HepG2 (cell line): Measurements from ENCODE around the gene RAD21L1. TPM values are rescaled to one million over a fixed set of nuclear protein-coding genes. Genes with fewer than 3 reads are reported as not detected.

Experiments used
- NFIC ChIP-seq: IDR thresholded peaks from 2 replicates; pipeline ENCODE4 v1.6.1; 2012; ENCODE audit warnings: mild to moderate bottlenecking, low read length, inconsistent platforms
- ZMYM4 ChIP-seq: sonication (generic); formaldehyde crosslinking; IDR thresholded peaks from 2 replicates; pipeline ENCODE4 v1.8.1; 2023; ENCODE audit warnings: mild to moderate bottlenecking, missing genetic modification reagents
- polyA plus RNA-seq, 8 experiments: library from polyadenylated mRNA; depleted of rRNA in 3 of 8; stranded (reverse) in 7 of 8; unstranded in 1 of 8; fragments of >200 nt; fragmentation: Illumina TruSeq in 4 of 8; extraction: Trizol in 4 of 8; gene quantifications; 2 replicates each; pipeline versions ENCODE4 v1.2.1 to v1.2.3, GENCODE V29; 2011 to 2016; ENCODE audit warnings: low read depth in 4 of 8, missing spikeins in 1 of 8, mixed read lengths in 1 of 8; ENCODE audit not compliant: insufficient read depth in 1 of 8
- total RNA-seq, 5 experiments: library from RNA; depleted of rRNA; stranded (reverse); fragments of >200 nt; fragmentation: Illumina TruSeq; extraction: Trizol; gene quantifications; 2 replicates each; pipeline ENCODE4 v1.2.3, GENCODE V29; 2016; ENCODE audit warnings: low read depth in 1 of 5
- TF ChIP-seq, protein P1 (sequence below): sonication (generic); formaldehyde crosslinking; conservative IDR thresholded peaks from 2 replicates; pipeline ENCODE4 v1.8.1; 2023; ENCODE audit warnings: missing genetic modification reagents
- TF ChIP-seq, protein P2 (sequence below): IDR thresholded peaks from 2 replicates; pipeline ENCODE4 v1.4.0; 2020; ENCODE audit warnings: mild to moderate bottlenecking, missing genetic modification reagents
- TF ChIP-seq, protein P3 (sequence below): sonication (generic); formaldehyde crosslinking; IDR thresholded peaks from 2 replicates; pipeline ENCODE4 v1.5.0; 2020; ENCODE audit warnings: mild to moderate bottlenecking, missing genetic modification reagents

RAD21L1 gene
- total and polyA plus RNA-seq, 2 of the 13 experiments (the other 11 are each of a cell fraction or from before 2014, with no cell fraction given): not detected

DNA sequence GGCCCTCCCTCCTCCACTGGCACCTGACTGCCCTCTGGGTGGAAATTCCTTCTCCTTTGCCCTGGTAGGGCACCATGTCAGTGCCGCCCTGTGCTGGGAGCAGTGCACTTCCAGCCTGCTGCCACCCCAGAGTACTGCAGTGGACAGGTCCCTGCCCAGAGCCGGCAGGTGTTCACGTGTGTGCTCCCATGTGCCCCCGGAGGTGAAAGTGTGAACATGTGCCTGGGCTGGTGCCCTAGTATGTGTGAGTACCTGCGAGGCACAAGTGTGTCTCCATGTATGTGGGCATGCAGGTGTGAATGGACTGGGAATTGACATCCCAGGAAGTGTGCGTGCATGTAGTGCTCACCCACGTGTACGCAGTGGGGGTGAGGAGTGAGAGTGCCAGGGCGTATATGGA, 73.7 kb downstream of the RAD21L1 start (continued):
- TF ChIP-seq, protein P1, sequence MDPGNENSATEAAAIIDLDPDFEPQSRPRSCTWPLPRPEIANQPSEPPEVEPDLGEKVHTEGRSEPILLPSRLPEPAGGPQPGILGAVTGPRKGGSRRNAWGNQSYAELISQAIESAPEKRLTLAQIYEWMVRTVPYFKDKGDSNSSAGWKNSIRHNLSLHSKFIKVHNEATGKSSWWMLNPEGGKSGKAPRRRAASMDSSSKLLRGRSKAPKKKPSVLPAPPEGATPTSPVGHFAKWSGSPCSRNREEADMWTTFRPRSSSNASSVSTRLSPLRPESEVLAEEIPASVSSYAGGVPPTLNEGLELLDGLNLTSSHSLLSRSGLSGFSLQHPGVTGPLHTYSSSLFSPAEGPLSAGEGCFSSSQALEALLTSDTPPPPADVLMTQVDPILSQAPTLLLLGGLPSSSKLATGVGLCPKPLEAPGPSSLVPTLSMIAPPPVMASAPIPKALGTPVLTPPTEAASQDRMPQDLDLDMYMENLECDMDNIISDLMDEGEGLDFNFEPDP (CRISPR knock-in tag): no peak
- TF ChIP-seq, protein P2, sequence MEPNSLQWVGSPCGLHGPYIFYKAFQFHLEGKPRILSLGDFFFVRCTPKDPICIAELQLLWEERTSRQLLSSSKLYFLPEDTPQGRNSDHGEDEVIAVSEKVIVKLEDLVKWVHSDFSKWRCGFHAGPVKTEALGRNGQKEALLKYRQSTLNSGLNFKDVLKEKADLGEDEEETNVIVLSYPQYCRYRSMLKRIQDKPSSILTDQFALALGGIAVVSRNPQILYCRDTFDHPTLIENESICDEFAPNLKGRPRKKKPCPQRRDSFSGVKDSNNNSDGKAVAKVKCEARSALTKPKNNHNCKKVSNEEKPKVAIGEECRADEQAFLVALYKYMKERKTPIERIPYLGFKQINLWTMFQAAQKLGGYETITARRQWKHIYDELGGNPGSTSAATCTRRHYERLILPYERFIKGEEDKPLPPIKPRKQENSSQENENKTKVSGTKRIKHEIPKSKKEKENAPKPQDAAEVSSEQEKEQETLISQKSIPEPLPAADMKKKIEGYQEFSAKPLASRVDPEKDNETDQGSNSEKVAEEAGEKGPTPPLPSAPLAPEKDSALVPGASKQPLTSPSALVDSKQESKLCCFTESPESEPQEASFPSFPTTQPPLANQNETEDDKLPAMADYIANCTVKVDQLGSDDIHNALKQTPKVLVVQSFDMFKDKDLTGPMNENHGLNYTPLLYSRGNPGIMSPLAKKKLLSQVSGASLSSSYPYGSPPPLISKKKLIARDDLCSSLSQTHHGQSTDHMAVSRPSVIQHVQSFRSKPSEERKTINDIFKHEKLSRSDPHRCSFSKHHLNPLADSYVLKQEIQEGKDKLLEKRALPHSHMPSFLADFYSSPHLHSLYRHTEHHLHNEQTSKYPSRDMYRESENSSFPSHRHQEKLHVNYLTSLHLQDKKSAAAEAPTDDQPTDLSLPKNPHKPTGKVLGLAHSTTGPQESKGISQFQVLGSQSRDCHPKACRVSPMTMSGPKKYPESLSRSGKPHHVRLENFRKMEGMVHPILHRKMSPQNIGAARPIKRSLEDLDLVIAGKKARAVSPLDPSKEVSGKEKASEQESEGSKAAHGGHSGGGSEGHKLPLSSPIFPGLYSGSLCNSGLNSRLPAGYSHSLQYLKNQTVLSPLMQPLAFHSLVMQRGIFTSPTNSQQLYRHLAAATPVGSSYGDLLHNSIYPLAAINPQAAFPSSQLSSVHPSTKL (CRISPR knock-in tag): no peak
- no peak for TF ChIP-seq NFIC
- TF ChIP-seq ZMYM4 (CRISPR knock-in tag): no peak
- TF ChIP-seq, protein P3, sequence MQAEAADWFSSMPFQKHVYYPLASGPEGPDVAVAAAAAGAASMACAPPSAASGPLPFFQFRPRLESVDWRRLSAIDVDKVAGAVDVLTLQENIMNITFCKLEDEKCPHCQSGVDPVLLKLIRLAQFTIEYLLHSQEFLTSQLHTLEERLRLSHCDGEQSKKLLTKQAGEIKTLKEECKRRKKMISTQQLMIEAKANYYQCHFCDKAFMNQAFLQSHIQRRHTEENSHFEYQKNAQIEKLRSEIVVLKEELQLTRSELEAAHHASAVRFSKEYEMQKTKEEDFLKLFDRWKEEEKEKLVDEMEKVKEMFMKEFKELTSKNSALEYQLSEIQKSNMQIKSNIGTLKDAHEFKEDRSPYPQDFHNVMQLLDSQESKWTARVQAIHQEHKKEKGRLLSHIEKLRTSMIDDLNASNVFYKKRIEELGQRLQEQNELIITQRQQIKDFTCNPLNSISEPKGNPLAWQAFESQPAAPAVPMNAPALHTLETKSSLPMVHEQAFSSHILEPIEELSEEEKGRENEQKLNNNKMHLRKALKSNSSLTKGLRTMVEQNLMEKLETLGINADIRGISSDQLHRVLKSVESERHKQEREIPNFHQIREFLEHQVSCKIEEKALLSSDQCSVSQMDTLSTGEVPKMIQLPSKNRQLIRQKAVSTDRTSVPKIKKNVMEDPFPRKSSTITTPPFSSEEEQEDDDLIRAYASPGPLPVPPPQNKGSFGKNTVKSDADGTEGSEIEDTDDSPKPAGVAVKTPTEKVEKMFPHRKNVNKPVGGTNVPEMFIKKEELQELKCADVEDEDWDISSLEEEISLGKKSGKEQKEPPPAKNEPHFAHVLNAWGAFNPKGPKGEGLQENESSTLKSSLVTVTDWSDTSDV (CRISPR knock-in tag): no peak
